AG09309 (cell line): ENCODE results near the gene GDF10.

Experiments used
- DNase-seq: peaks from one replicate; pipeline ENCODE4 v3.0.0-alpha.2; 2010; ENCODE audit warnings: low read depth
- H3K4me3 ChIP-seq: 2 replicates; pipeline ENCODE4 v1.5.1; 2011; ENCODE audit warnings: mild to moderate bottlenecking, low read depth, low read length, moderate library complexity; ENCODE audit not compliant: control insufficient read depth
- TF ChIP-seq, protein P1 (sequence below): IDR thresholded peaks from 2 replicates; pipeline ENCODE4 v1.5.1; 2011; ENCODE audit warnings: mild to moderate bottlenecking, low read depth, low read length, inconsistent platforms; ENCODE audit not compliant: insufficient read depth, control insufficient read depth; ENCODE audit errors: missing control alignments

Gene GDF10

DNA sequence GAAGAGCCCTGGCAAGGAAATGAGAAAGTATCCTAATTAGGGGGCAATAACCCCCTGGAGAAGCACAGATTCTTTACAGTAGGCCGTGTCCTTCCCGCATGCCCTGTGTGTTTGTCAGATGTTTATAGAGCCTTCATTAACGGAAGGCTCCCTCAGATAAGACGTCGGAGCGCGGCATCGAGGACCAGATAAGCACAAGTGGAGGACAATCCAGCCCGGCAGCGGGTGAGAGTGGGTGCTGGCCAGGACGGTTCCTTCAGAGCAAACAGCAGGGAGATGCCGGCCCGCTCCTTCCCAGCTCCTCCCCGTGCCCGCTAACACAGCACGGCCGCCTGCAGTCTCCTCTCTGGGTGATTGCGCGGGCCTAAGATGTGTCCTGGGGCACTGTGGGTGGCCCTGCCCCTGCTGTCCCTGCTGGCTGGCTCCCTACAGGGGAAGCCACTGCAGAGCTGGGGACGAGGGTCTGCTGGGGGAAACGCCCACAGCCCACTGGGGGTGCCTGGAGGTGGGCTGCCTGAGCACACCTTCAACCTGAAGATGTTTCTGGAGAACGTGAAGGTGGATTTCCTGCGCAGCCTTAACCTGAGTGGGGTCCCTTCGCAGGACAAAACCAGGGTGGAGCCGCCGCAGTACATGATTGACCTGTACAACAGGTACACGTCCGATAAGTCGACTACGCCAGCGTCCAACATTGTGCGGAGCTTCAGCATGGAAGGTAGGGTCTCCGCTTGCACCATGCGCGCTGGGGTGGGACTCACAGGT lies 22.5 kb downstream of the GDF10 start, which contains the start of gene GDF2:
Gene GDF2 (plus strand): TSS at position 155 of the 762 bp plus-strand sequence. CDS start 215 bp downstream, at position 370.
- no peak within 1 kb of the TSS for H3K4me3 ChIP-seq
- no peak for DNase-seq
- TF ChIP-seq, protein P1, sequence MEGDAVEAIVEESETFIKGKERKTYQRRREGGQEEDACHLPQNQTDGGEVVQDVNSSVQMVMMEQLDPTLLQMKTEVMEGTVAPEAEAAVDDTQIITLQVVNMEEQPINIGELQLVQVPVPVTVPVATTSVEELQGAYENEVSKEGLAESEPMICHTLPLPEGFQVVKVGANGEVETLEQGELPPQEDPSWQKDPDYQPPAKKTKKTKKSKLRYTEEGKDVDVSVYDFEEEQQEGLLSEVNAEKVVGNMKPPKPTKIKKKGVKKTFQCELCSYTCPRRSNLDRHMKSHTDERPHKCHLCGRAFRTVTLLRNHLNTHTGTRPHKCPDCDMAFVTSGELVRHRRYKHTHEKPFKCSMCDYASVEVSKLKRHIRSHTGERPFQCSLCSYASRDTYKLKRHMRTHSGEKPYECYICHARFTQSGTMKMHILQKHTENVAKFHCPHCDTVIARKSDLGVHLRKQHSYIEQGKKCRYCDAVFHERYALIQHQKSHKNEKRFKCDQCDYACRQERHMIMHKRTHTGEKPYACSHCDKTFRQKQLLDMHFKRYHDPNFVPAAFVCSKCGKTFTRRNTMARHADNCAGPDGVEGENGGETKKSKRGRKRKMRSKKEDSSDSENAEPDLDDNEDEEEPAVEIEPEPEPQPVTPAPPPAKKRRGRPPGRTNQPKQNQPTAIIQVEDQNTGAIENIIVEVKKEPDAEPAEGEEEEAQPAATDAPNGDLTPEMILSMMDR: no peak

DNA sequence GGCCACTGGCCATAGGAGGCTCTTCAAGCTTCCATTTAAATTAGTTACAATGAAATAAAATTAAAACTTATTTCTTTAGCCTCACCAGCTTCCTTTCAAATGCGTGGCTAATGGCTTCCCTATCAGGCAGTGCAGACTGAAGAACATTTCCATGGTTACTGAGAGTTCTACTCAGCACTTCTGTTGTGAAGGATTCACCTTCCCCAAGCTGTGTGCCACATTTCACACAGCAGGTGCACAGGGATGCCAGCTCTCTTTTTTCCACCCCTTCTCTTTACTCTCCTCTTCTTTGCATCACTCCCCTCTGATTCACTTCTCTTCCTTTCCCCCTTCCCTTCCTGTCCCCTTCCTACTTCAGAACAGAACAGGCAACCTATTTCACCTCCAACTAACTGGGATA lies 23.1 kb downstream of the GDF10 start:
- H3K4me3 ChIP-seq: no peak overlapping the region
- TF ChIP-seq, protein P1: no peak
- DNase-seq: no peak

DNA sequence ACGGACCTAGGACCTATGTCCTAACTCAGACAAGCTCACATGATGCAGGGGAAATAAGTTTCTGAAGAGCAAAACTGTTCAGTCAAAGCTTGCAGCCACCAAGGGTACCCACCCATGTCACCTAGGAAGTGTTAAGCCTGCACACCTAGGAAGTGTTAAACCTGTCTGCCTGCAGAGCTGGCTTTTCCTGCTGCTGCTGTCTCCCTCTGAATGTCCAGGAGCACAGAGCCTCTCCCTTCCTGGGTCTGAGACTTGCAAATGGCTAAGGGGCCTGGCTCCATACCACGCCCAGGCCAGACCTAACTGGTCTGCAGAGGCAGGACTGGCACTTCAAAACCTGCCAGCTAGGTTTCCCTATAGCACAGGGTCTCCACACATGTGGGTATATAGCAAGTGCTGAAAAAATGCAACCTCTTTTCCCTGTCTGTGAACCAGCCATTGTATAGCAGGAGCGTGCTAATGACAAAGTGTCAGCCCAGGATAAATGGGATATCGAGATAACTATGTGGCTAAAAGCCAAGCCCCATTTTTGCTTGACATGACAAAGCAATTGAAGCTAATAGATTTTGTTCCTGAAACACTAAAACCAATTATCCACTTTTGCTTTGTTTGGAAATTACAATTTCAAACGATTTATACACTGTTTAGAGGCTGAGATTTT lies 23.8 kb downstream of the GDF10 start:
- H3K4me3 ChIP-seq: no peak overlapping the region
- TF ChIP-seq, protein P1: no peak
- no peak for DNase-seq

DNA sequence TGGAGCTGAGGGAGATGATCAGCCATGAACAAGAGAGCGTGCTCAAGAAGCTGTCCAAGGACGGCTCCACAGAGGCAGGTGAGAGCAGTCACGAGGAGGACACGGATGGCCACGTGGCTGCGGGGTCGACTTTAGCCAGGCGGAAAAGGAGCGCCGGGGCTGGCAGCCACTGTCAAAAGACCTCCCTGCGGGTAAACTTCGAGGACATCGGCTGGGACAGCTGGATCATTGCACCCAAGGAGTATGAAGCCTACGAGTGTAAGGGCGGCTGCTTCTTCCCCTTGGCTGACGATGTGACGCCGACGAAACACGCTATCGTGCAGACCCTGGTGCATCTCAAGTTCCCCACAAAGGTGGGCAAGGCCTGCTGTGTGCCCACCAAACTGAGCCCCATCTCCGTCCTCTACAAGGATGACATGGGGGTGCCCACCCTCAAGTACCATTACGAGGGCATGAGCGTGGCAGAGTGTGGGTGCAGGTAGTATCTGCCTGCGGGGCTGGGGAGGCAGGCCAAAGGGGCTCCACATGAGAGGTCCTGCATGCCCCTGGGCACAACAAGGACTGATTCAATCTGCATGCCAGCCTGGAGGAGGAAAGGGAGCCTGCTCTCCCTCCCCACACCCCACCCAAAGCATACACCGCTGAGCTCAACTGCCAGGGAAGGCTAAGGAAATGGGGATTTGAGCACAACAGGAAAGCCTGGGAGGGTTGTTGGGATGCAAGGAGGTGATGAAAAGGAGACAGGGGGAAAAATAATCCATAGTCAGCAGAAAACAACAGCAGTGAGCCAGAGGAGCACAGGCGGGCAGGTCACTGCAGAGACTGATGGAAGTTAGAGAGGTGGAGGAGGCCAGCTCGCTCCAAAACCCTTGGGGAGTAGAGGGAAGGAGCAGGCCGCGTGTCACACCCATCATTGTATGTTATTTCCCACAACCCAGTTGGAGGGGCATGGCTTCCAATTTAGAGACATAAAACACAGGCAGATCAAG lies 25.6 kb downstream of the GDF10 start:
- TF ChIP-seq, protein P1: no peak
- no peak for DNase-seq
- no peak overlapping the region for H3K4me3 ChIP-seq

DNA sequence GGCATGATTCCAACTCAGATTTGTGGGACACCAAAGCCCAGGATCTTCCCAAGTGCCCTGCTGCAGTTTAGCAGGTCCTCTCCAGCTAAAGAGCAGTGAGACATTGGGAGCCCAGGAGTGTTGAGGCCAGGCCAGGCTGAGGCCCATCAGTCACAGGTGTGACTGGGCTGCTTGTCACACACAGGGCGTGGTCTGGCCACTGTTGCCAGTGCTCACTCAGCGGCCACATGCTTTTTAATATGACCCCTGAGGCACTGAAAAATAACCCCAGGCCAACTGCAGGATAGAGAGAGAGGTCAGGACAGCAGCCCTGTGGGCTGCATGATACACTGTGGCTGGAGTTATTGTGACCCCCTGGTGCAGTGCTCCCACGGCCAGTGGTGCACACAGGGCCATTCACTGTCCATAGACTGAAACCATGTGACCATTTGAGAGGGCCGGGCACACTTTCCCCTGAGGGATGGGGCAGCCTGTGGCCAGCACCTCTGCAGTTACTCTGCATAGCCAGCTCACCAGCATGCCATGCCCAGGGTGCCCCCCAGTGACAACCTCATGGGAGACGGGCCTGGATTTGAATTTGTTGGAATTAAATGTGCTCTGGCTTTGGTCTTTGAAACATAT lies 26.4 kb downstream of the GDF10 start:
- TF ChIP-seq, protein P1: no peak
- no peak overlapping the region for H3K4me3 ChIP-seq
- no peak for DNase-seq

DNA sequence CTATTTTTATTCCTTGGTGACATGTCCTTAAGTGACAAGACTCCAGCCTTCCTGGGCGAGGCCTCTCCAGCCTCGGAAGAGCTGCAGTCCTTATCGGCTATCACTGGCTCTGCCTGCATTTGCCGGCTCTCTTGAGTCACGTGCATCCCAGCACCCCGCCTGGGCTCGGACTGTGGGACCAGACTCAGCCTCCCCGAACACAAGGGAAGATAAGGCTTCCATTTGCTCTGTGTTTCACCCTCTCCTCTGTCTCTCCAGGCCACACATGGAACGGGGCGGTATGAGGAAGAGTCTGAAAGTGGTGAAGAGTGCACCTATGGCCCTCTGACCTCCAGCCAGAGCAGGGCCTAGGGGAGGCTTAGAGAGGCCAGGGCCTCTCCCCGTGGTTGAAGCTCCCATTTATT lies 26.9 kb downstream of the GDF10 start:
- no peak overlapping the region for H3K4me3 ChIP-seq
- TF ChIP-seq, protein P1: no peak
- DNase-seq: no peak
